AG04449 (cell line): Measurements from ENCODE around the gene TMEM116.
"Not testable (repeated sequence)": the region's sequence is repeated elsewhere in the genome, so short reads cannot be mapped to it uniquely, and the experiment has no call there.

Experiments
- CTCF ChIA-PET: fragments of 350-600 bp; formaldehyde crosslinking; extraction: SDS; loops from one replicate; lab custom pipeline; 2021; ENCODE audit warnings: antibody characterized with exemption; lab: Yijun Ruan, JAX
- POLR2A ChIA-PET: fragments of 400-600, 350-600 bp; formaldehyde crosslinking; extraction: SDS; loops from one replicate; lab custom pipeline; 2020; ENCODE audit warnings: antibody characterized with exemption, inconsistent platforms; lab: Yijun Ruan, JAX
- DNase-seq: peaks from one replicate; pipeline ENCODE4 v3.0.0-alpha.2; 2010; ENCODE audit warnings: low read depth, low spot score
- H3K4me3 ChIP-seq: 2 replicates; pipeline ENCODE4 v1.5.1; 2011; ENCODE audit warnings: low read depth, mild to moderate bottlenecking, control low read depth, low read length
- TF ChIP-seq, protein P1 (sequence below): IDR thresholded peaks from one replicate; pipeline ENCODE4 v1.5.1; 2011; ENCODE audit warnings: mild to moderate bottlenecking, moderate library complexity, low read length, control low read depth, inconsistent platforms; ENCODE audit not compliant: insufficient read depth; ENCODE audit errors: missing control alignments

TMEM116 gene

DNA sequence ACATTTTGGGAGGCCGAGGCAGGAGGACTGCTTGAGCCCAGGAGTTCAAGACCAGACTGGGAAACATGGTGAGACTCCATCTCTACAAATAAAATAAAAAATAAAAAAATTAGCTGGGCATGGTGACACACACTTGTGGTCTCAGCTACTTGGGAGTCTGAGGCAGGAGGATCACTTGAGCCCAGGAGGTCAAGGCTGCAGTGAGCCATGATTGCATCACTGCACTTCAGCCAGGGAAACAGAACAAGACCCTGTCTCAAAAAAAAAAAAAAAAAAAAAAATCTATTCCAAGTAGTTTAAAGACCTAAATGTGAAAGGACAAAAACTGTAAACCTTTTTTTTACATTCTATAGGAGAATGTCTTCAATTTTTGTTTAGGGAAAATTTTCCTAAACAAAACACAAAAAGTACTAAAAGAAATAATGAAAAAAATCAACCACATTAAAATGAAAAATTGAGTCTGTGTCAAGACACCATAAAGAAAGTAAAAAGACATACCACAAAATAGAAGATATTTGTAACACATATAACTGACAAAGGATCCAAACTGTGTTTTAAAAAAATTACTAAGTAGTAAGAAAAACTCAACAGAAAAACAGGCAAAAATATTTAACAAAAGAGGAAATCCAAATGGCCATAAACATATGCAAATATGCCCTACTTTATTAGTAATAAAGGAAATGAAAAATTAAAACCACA lies 17.0 kb downstream of the TMEM116 start:
- CTCF ChIA-PET = no interaction called here
- no peak overlapping the region for H3K4me3 ChIP-seq
- POLR2A ChIA-PET = no interaction called here
- TF ChIP-seq, protein P1, sequence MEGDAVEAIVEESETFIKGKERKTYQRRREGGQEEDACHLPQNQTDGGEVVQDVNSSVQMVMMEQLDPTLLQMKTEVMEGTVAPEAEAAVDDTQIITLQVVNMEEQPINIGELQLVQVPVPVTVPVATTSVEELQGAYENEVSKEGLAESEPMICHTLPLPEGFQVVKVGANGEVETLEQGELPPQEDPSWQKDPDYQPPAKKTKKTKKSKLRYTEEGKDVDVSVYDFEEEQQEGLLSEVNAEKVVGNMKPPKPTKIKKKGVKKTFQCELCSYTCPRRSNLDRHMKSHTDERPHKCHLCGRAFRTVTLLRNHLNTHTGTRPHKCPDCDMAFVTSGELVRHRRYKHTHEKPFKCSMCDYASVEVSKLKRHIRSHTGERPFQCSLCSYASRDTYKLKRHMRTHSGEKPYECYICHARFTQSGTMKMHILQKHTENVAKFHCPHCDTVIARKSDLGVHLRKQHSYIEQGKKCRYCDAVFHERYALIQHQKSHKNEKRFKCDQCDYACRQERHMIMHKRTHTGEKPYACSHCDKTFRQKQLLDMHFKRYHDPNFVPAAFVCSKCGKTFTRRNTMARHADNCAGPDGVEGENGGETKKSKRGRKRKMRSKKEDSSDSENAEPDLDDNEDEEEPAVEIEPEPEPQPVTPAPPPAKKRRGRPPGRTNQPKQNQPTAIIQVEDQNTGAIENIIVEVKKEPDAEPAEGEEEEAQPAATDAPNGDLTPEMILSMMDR = no peak
- no peak for DNase-seq

DNA sequence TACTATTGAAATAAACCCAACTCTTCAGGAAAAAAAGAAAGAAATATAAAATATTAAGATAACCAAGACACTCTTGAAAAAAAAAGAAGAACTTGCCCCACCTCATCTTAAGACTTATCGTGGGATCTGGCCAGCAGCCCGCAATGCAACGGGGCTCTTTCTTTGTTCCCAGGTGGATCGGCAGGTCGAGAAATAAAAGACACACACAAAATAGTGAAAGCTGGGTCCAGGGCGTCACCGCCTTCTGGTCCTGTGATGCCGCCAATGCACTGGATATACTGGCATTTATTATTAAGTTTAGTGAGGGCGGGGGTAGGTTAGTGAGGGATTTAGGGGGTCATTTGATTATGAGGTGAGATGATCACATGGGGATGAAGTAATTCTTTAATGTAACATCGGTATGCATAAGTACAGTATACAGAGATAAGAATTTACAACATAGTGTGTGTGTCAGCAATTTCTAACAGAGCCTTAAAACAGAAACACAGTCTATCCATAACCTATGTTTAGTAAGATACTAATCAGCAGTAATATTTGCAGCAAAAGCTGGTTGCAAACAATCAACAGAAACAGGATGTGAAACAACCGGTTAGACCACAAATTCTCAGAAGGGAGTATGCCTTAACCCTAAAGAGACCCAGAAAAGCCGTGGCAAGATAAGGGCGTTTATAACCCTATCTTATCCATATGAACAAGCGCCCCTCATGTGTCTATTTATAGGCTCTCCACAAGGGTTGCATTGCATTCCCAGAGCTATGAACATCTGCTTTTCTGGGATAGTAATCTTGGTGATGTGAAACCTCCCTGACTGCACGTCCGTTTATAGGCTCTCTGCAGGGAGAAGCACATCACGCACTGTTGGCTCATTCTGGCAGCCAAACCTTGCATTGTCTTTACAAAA lies 18.5 kb downstream of the TMEM116 start:
- H3K4me3 ChIP-seq, POLR2A ChIA-PET, DNase-seq, CTCF ChIA-PET: not testable (repeated sequence)

DNA sequence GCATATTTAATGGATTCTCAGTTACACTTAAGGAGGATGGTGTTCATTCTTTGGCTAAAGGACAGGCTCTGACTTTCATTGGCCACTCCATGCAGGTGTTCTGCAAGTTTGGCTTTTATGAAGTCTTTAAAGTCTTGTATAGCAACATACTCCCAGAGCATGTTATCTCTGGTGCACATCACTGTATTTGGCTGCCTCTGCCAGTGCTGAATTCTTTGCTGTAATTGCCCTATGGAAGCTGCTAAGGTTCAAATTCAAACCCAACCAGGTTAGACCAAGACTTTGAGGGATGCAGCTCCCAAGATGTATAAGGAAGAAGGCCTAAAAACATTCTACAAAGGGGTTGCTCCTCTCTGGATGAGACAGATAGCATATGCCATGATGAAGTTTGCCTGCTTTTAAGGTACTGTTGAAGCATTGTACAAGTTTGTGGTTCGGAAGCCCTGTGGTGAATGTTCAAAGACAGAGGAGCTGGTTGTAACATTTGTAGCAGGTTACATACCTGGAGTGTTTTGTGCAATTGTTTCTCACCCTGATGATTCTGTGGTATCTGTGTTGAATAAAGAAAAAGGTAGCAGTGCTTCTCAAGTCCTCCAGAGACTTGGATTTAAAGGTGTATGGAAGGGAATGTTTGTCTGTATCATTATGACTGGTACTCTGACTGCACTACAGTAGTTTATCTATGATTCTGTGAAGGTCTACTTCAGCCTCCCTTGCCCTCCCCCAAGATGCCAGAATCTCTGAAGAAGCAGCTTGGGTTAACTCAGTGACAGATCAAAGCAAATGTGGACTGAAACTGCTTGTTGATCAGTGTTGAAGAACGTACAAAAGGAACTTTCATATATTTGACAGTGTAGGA lies 19.4 kb downstream of the TMEM116 start:
- no peak overlapping the region for H3K4me3 ChIP-seq
- POLR2A ChIA-PET = no interaction called here
- CTCF ChIA-PET = no interaction called here
- TF ChIP-seq, protein P1 = no peak
- no peak for DNase-seq

DNA sequence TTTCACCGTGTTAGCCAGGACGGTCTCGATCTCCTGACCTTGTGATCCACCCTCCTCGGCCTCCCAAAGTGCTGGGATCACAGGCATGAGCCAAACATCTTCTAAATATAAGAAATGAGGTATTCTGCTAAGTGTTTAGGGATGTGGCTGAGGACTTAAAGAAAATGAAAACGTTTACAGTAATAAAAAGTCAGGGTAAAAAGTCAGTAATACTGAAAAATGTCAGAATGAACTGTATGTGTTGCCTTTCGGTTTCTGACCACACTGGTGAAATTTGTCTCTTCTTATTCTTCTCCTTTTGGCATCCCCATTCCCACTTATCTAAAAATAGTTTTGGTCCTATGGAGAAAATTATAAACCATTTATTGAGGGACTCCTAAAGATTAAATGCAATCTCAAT lies 20.5 kb downstream of the TMEM116 start:
- POLR2A ChIA-PET = no interaction called here
- DNase-seq = no peak
- TF ChIP-seq, protein P1 = no peak
- H3K4me3 ChIP-seq = no peak overlapping the region
- CTCF ChIA-PET = interaction anchor here (1.3 kb wide), 1 partner anchor 9 kb away, joined by 4 read pairs; no protein-coding TSS in a partner anchor

DNA sequence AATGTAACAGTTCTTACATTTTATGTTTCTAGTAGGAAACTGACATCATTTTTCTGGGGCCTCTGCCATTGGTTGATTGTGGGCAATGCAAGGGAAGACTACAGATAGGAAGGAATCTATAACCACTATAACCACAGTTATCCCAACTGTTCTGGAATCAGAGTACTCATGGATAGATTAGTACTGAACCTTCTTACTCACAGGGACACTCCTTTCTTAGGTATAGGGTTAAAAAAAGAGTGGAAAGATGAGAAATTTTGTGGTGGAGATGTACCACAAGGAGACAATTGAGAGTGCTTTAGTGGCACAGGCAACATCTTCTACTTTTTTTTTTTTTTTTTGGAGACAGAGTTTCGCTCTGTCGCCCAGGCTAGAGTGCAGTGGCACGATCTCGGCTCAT lies 21.0 kb downstream of the TMEM116 start:
- CTCF ChIA-PET = interaction anchor here (1.3 kb wide), 2 partner anchors 9 to 22 kb away, joined by 3 to 4 read pairs; partner anchors contain the start of gene ERP29
- TF ChIP-seq, protein P1 = no peak

DNA sequence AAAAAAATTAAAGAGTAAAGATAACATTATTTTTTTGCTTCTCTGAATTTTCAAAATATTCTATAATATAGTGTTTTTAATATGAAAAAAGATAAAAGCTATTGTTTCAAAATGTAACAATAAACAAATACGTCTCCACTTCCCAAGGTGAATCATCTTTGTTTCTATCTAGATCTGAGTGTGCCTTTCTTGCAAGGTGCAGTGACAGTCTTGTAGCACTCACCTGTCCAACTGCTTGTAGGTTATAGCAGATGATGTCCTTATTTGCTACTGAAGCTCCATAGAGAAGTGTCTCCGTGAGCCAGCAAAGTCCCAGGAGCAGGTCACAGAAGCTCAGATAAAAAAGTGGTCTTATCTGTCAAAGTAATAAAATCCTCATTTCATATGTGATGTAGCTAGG lies 21.4 kb downstream of the TMEM116 start:
- no peak overlapping the region for H3K4me3 ChIP-seq
- ChIA-PET CTCF (interaction anchor here (0.7 to 1.3 kb wide), 3 partner anchors 10 to 60 kb away, joined by 3 to 4 read pairs (median 4); partner anchors contain the start of gene ERP29), POLR2A (no interaction called here)
- TF ChIP-seq, protein P1 = no peak
- no peak for DNase-seq

More for the DNA sequence above, 21.0 kb downstream of the TMEM116 start:
- POLR2A ChIA-PET = no interaction called here
- H3K4me3 ChIP-seq = no peak overlapping the region
- DNase-seq = no peak
